Superior temporal gyrus (tissue), 1 donor: ENCODE results near the gene NT5C1B.

Source experiments
- DNase-seq: peaks from one replicate; pipeline ENCODE4 v3.0.0-alpha.2; 2016; ENCODE audit errors: extremely low spot score

The NT5C1B gene

DNA sequence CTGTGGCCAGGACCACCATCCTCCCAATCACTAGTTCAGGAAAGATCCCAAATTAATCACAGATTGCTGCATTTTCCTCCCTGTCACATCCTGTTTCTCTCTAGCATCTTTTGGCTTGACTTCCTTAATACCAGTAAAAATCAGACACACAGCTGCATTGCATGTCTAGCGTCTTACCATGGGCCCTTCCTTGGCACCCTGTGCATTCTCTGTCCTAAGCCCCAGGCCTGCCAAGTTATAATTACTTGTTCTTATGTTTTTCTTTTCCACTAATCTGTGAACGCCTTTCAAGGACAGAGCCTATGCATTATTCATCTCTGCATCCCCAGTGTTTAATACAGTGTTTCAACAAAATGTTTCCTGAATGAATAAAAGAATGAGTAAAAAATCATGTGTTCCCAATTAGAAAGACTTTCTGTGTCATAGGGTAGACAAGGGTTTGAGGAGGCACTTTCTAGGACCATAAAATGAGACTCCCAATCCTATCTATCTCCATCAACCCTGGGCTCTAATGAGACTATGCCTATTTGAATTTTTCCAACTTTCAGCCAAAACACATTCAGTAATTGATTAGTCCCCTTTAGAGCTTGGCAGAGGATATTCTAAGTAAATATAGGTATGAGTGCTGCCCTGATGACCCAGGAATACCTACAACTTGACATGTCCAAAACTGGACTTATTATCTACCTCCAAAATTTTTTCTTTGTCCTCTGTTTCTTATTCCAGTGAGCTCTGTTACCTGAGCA, 10.3 kb upstream of the NT5C1B start:
- no peak for DNase-seq

DNA sequence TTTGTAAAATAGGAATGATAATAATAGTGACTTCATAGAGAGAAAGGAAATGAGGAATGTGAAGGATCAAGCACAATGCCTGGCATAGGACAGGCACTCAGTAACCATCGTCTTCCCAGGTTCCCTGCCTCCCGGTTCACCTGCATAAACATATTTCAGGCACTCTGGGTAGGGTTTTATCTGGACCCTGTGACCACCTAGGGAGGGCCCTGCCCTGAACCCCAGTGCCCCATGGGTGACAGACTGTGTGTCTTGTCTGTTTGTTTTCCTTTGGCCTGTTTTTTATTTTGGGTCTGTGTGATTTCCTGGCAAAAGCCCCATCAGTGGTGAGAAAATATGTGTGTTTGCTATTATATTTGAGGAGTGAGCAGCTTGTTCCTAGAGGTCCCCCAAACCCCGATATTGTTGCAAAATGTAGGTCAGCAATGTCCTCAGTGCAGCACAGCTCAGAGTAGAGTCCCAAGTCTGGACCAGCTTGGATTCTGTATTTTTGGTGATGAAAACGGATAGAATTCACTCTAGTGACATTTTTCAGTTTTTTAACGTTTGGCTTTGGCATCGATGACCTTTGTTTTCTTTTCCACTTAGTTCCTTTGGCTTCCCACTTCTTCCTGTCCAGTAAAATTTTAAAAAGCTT, 9.6 kb upstream of the NT5C1B start:
- DNase-seq = no peak

DNA sequence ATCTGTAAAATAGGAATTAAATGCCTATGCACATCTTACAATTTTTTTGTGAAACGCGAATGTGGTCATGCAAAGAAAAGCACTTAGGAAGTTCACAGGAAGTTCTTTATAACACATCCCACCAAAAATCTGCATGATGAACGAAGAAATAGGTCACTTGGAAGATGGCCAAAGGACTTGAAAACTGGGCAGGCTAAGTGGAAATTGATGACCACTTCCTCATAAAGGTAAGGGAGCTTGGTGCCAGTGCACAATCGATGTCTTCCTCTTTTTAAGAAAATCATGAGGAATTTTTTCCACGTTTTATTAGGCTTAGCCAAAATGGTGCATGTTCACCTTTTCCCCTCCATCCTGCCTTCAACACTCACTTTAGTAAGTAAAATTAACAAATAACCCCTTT, 8.2 kb upstream of the NT5C1B start:
- DNase-seq = no peak

DNA sequence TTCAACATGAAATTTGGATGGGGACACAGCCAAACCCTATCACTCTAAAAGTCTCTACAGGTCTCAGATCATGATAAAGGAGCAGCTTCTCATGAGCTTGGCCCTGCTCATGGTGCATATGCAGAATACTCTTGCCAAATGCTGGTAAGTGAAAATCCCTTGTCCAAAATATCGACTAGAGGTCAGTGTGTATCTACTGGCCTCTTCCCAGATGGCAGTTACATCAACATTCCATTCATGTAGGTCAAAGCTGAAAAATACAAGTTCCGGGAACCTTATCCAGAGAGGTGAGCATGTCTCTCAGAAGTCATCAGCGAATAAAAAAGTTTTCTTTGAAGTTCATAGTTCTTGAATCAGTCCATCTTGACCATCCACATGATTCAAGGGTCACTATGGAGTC, 7.6 kb upstream of the NT5C1B start:
- no peak for DNase-seq

DNA sequence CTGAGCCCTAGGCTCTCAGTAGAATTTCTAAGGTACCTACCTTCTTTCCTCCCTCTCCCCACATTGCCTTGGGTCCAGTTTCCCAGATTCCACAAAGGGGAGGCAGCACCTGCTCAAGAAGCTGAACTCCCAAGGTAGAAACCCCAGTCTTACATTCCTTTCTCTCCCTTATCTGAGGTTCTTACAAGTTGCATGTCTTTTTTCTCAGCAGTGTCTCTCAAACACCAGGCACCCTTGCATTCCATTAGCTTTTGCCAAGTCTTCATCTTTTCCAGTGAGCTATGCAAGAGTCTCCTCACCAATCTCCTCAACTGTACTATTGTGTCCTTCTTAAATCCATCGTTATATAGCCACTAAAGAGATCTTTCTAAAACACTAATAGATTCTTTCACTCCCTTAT, 4.1 kb upstream of the NT5C1B start:
- no peak for DNase-seq

DNA sequence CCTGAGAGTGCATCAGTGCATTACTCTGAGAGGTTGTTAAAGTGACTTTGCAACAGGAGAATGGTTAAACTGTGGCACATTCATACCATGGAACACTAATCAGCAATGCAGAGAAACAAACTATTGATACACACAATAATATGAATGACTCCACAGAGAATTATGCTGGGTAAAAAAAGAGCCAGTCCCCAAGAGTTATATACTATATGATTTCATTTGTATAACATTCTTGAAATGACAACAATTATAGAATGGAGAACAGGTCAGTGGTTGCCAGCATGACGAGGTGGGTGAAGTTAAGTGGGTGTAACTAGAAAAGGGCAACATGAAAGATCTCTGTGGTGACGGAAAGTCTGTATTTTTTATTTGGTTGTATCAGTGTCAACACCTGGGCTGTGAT, 3.0 kb upstream of the NT5C1B start:
- DNase-seq = no peak

DNA sequence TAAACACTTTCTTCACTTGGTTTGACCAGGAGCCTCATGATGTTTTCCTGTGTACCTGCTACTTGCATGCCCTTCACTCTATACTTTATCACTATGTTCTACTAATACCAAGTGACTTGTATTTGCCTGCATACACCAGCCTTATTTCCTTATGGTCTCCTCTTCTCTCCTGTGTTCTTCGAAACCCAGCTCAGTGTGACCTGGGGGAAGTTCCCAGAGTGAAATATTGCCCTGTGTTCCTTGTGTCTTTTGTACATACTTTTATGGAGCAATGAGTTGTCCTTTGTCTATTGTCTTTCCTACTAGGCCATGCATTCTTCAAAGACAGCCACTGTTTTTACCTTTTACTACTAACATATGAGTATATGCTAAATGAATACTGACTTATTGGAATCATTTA, 567 bp downstream of the NT5C1B start:
- DNase-seq = no peak

DNA sequence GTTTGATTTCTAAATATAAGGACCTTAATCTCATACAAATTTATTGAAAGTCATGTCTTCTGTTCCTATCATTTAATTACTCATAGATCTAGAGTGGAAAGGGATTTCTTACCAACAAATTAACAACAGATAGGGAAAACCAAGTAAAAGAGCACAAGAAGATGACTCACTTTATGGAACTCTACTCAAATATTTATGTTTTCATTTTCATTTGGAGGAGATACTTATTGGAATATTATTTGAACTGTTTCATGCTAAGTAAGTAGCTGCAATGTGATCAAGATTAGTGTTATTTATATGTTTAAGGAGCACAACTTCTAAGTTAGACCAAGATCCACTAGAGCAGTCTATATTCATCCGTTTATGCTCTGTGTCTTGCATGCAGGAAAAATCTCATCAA, 1.3 kb downstream of the NT5C1B start:
- DNase-seq = no peak

DNA sequence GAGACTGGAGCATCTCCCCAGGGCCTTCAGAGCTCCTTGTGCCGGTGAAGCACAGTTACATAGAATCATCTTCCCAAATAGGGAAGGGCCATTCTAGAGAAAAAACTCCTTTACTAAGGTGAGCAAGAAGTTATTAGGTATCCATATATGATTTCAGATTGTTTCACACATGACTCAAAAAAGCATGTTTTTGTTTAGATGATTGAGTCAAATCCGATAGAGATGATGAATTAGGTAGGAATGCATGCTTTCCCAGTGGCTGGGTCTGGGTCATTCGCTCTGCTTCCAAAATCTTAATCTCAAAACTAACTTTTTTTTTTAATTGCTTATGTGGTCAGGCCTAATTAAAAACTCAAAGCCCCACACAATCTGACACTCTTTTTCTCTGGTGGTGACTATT, 3.8 kb downstream of the NT5C1B start:
- DNase-seq = no peak

DNA sequence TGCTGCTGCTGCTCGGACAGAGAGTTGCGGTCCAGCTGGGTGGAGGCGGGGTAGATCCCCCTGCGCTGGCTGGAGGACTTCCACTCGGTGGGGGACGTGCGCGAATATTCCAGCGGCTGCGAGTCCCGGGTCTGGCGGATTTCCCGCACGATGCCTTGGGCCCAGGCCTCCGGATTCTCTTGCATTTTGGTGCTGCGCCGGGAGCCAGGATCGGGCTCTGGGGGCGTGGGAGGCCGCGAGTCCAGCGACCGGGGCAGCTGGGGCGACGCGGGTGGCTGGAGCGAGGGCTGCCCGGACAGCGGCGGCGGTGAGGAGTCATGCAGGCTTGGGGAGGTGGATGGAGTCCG, 4.8 kb downstream of the NT5C1B start:
- no peak for DNase-seq

DNA sequence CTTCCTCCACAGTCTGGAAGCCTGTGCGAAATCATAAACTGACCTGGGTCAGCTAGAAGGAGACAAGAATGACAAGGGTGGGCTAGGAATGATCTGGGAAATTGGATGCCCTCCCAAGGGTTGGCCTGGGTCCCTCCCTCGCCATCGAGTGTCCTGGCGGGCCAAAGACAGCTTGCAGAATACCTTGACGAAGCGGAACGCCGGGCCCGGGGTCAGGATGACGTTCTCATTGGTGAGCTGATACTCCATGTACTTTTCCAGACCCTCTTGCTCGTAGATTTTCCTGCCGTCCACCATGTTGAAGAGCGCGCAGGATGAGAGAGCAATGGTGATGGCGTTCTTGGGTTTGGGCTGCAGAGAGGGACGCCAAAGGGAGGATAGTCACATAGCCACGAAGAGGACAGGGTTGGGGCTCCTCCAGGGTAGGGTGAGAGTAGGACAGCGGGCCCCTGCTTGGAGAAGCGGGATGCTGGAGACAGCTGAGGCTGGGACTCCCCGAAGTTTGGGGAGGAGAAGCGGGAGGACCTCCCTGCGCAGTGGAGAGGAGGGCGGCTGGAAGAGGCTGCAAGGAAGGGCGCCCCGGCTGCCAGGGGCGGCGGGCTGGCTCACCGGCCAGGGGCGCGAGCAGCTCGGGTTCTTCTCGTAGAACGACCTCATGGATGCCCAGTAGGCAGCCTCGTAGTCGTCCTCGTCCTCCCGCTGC, 5.3 kb downstream of the NT5C1B start:
- no peak for DNase-seq

DNA sequence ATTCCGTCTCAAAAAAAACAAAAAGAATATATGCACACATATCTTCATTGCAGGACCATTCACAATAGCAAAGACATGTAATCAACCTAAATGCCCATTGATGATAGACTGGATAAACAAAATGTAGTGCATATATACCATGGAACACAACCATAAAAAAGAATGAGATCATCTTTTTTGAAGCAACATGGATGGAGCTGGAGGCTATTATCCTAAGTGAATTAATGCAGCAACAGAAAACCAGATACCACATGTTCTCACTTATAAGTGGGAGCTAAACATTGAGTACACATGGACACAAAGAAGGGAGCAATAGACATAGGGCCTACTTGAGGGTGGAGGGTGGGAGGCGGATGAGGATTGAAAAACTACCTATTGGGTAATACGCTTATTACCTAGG, 8.8 kb downstream of the NT5C1B start:
- no peak for DNase-seq

DNA sequence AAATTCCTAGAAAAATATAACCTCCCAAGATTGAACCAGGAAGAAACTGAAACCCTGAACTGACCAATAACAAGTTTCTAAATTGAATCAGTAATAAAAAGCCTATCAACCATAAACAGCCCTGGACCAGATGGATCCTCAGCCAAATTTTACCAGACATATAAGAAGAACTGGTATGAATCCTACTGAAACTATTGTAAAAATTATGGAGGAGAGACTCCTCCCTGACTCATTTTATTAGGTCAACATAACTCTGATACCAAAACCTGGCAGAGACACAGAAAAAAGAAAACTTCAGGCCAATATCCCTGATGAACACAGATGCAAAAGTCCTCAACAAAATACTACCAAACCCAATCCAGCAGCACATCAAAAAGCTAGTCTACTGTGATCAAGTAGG, 11.3 kb downstream of the NT5C1B start:
- DNase-seq = no peak

DNA sequence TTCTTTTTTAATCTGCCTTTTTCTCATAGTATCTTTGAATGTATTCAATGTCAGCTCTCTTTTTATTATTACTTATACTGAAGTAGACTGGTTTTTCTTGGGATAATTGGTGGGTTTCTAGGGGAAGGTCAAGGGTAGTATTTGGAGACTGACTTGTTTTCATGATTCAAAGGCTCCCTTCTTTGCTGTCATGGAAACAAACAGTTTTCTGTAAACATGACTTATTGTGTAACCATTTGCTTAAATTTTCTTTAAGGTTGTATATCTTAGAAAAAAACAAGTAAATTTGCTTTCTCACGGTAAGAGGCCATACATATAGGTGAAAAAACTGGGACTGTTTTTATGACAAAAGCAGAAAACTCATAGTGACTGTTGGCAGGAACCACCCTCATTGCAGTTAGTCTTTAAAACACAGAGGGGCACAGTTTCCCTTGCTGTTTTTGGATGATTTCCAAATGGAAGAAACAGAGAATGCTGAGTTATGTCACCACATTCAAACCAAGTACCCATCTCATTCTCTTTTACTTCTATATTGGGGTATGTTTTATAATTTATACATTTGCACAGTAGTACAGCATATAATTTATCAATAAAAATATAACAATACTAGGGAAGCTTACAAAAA, 23.1 kb downstream of the NT5C1B start:
- DNase-seq = no peak

DNA sequence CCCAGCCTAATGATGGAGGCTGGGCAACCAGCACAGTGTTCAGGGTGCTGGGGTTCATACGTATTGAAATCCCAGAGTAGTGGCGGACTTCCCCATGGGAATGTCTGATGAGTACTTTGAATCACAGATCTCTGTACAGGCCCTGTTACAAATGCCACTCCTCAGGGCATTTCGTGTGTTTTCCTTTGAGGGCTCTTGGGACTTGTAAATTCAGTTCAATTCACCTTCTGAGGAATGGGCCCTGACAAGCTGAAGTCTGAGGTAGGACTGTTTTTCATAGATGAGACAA, 28.6 kb downstream of the NT5C1B start:
- DNase-seq = no peak

DNA sequence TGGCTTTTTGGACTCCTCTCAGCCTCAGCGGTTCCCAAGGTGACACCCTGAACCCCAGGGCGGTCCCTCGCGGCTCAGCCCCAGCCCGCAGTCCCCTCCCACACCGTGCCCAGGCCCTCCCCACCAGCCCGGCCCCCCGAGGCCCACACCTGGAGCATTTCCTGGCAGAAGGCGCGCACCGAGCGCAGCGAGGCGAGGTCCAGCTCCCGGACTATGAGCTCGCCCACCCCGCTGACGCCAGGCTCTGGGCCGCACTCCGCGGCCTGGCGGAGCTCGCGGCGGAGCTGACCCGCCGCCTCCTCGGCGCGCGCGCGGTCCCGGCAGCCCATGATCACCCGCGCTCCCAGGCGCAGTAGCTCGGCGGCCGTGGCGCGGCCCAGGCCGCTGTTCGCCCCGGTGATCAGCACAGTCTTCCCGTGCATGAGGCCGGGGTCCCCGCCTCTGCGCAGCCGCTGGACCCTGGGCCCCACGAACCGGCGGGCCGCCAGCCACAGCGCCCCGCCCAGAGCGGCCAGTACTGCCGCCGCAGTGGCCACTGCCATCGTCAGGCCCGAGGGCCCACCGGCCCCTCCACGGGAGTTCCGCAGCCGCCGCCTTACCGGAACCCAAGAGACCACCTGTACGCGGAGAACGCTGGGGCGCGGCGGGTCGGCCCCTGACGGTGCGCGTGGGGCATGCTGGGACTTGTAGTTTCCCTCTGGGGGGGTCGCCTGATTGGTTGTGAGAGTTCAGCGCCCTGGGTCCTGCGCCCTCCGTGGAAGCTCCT, 29.2 kb downstream of the NT5C1B start, which contains the start of gene RDH14:
TSS of gene RDH14 (minus strand) at position 623 of the 766 bp plus-strand sequence. CDS start at position 542, 81 bp downstream.
- DNase-seq = peak; percentile 96

DNA sequence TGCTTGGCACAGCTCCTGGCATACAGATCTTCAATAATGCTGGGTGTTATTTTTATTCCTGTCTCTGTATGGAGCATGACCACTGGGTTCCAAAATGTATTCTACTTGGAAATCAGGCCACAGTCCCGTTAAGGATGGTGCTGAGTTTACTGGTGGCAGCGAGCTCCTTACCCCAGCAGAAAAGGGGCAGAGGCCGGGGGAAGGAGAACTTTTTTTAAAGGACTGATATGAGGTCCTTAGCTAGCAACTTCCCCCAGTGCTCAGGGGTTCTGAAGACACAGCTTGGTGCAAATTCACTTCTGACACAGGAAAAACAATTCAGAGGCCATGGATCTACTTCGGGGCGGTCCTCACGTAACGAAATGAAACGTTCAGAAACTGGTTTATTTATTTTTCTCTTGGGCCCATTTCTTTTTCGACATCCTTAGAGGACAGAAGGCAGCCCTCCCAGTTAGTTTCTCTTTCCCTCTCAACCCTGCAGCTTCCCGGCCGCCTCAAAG, 29.8 kb downstream of the NT5C1B start:
- peak; percentile 29 for DNase-seq

DNA sequence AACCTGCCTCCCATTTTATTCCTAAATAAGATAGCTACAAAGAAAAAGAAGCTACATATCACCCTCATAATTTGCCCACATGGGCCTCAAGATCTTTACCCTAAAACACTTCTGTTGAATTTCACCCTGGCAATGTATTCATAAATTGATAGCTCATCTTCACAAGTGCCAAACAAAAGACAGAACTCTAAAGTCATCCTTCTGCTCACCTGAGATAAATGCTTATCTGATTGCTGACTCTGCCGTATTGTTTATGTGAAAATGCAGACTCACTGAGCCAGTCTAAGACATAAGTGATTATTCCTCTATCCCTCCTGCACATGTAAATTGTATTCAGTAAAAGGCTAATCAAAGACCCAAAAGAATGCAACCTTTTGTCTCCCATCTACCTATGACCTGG, 30.9 kb downstream of the NT5C1B start:
- no peak for DNase-seq

DNA sequence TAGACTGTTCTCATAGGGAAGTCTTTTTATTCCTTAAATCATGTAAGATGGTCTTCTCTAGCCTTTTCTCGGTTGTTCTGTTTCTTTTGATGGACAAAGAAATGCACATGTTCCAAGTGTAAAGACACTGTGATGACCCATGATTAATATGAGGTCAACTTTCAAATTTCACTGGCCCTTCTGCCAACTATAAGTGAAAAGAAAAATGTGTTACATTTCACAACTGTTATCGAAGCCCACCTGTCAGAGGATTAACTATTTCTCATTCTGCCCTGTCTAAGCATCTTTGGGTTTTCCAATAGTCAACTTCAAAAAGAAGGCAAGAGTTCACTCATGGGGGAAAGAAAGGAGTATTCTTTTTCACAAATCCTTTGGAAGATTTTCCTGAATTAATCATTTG, 32.2 kb downstream of the NT5C1B start:
- no peak for DNase-seq

DNA sequence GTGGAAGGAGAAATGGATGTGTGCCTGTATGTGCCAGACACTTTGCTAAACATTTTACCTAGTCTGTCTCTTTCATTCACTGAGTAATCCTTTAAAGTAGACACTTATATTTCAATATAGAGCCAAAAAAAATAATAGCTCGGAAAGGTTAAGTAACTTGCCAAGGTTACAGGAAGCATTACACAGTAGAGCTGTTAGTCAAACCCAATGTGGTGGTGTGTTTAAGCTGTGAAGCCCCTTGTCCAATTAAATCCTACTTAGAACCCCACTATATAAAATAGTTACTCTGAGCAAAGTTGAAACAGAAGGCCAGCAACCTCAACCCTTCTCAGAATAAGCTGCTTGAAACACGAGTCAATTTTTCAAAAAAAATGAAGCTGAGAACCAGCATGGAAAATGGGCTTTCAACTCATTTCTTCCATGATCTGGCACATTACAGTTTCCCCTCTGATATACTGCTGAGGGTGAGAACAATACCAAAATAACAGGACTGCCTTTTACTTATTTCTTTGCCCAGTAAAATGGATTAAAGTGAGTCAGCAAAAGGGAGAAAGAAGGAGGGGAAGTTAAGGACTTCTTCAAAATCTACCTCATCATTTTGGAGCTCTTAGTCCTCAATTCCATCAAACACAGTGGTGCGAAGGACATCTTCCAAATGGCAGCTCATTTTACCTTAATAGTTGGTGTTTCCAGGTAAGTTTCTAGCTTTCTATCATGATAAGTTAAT, 36.9 kb downstream of the NT5C1B start:
- no peak for DNase-seq

DNA sequence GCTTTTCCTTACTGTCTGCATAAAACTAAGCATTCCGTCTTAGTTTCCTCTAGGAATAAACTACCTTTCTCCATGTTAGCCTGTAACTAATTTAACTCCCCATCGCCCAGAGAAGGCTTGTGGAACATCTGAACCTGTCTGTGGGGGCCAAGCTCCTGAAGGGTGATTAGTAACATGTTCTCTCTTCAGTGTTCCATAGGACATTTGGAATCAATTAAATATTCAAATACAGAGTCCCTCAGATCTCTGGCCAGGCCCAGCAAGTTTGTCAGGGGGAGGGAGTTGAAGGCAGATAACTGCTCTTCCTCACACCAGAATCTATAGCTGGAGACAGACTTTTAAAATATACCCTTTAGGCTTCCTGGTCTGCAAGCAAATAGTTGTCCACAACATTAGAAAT, 37.7 kb downstream of the NT5C1B start:
- no peak for DNase-seq
